HG02884 (cell line): ENCODE results near the gene GSTT2.
"Not testable (repeated sequence)": the region's sequence is repeated elsewhere in the genome, so short reads cannot be mapped to it uniquely, and the experiment has no call there.

Experiments
- ATAC-seq: cut with Tn5 transposase; IDR thresholded peaks from one replicate; pipeline ENCODE4 v1.9.1; 2021; ENCODE audit warnings: mild to moderate bottlenecking, moderate library complexity; ENCODE audit not compliant: unreplicated experiment

Gene GSTT2

GRCh38 chr22:23979557-23980240 is at the start of gene GSTT2:
Gene GSTT2 (plus strand): TSS chr22:23980134.
- not testable (repeated sequence) for ATAC-seq

GRCh38 chr22:23938328-23939016 is 41.5 kb upstream of the GSTT2 start:
- no peak for ATAC-seq

- no peak for ATAC-seq
Observed at GRCh38 chr22:23939017-23939357, 40.9 kb upstream of the GSTT2 start.

- ATAC-seq: not testable (repeated sequence)
Observed at GRCh38 chr22:23940166-23940565, 39.8 kb upstream of the GSTT2 start.

- not testable (repeated sequence) for ATAC-seq
Observed at GRCh38 chr22:23947391-23947790, 32.5 kb upstream of the GSTT2 start.

GRCh38 chr22:23949764-23950163 is 30.2 kb upstream of the GSTT2 start:
- ATAC-seq: not testable (repeated sequence)

- not testable (repeated sequence) for ATAC-seq
Observed at GRCh38 chr22:23951383-23951782, 28.6 kb upstream of the GSTT2 start.

- not testable (repeated sequence) for ATAC-seq
Observed at GRCh38 chr22:23952794-23953405, 27.0 kb upstream of the GSTT2 start.

- not testable (repeated sequence) for ATAC-seq
Observed at GRCh38 chr22:23953485-23953884, 26.4 kb upstream of the GSTT2 start.

GRCh38 chr22:23954193-23954990 is 25.5 kb upstream of the GSTT2 start:
- not testable (repeated sequence) for ATAC-seq

- ATAC-seq: not testable (repeated sequence)
Observed at GRCh38 chr22:23954991-23955305, 25.0 kb upstream of the GSTT2 start.

GRCh38 chr22:23955886-23956285 is 24.0 kb upstream of the GSTT2 start:
- ATAC-seq: not testable (repeated sequence)

- not testable (repeated sequence) for ATAC-seq
Observed at GRCh38 chr22:23956301-23956900, 23.5 kb upstream of the GSTT2 start.

- not testable (repeated sequence) for ATAC-seq
Observed at GRCh38 chr22:23961084-23961771, 18.7 kb upstream of the GSTT2 start, which contains the start of gene GSTT2B. Gene GSTT2B (minus strand): TSS chr22:23961195. CDS start chr22:23961131, 64 bp downstream.

GRCh38 chr22:23966094-23966493 is 13.8 kb upstream of the GSTT2 start:
- not testable (repeated sequence) for ATAC-seq

GRCh38 chr22:23966568-23966967 is 13.4 kb upstream of the GSTT2 start, which contains the start of gene DDTL:
Gene DDTL (plus strand): TSS chr22:23966888. CDS start chr22:23966915, 27 bp downstream.
- peak; percentile 92 for ATAC-seq

GRCh38 chr22:23969071-23969470 is 10.9 kb upstream of the GSTT2 start:
- no peak for ATAC-seq

GRCh38 chr22:23970201-23970641 is 9.7 kb upstream of the GSTT2 start:
- no peak for ATAC-seq

GRCh38 chr22:23970816-23971486 is 9.0 kb upstream of the GSTT2 start:
- ATAC-seq: no peak
